ENCODE results near the gene TMEM52.

Gene TMEM52

GRCh38 chr1:1900883-1901640, 18.0 kb downstream of the TMEM52 start:
- Histone ChIP-seq H3K27ac (ENCODE audit: insufficient read depth, low read depth, low read length, poor library complexity, severe bottlenecking) (no peak overlapping the region), H3K27me3 (ENCODE audit: control insufficient read depth, insufficient read depth, low read length, poor library complexity, severe bottlenecking) (no peaks in the 10 kb centered on the region), H3K4me1 (ENCODE audit: control insufficient read depth, insufficient read depth, low read length) (no peaks in the 10 kb centered on the region), H3K36me3 (ENCODE audit: control insufficient read depth, insufficient read depth, low read length) (no peaks in the 10 kb centered on the region), H3K9me3 (ENCODE audit: control insufficient read depth, low read length) (no peaks in the 10 kb centered on the region), H3K4me3 (ENCODE audit: insufficient read depth, low read depth, low read length) (no peak overlapping the region)
- WGBS, 2 experiments: 86 to 88% methylated on average over 14 of the region's 14 CpGs

GRCh38 chr1:1899967-1900327, 19.1 kb downstream of the TMEM52 start:
- Histone ChIP-seq H3K4me3 (ENCODE audit: insufficient read depth, low read depth, low read length) (no peak overlapping the region), H3K27ac (ENCODE audit: insufficient read depth, low read depth, low read length, poor library complexity, severe bottlenecking) (no peak overlapping the region), H3K27me3 (ENCODE audit: control insufficient read depth, insufficient read depth, low read length, poor library complexity, severe bottlenecking) (no peaks in the 10 kb centered on the region), H3K9me3 (ENCODE audit: control insufficient read depth, low read length) (no peaks in the 10 kb centered on the region), H3K4me1 (ENCODE audit: control insufficient read depth, insufficient read depth, low read length) (peaks cover 9% of the 10 kb centered on the region), H3K36me3 (ENCODE audit: control insufficient read depth, insufficient read depth, low read length) (no peaks in the 10 kb centered on the region)
- WGBS, 2 experiments: 90 to 96% methylated on average over 9 of the region's 9 CpGs

- H3K4me3 ChIP-seq (ENCODE audit: insufficient read depth, low read depth, low read length): no peak overlapping the region
- peaks cover 14% of the 10 kb centered on the region for H3K4me1 ChIP-seq (ENCODE audit: control insufficient read depth, insufficient read depth, low read length)
- H3K9me3 ChIP-seq (ENCODE audit: control insufficient read depth, low read length): no peaks in the 10 kb centered on the region
- no peaks in the 10 kb centered on the region for H3K36me3 ChIP-seq (ENCODE audit: control insufficient read depth, insufficient read depth, low read length)
- no peaks in the 10 kb centered on the region for H3K27me3 ChIP-seq (ENCODE audit: control insufficient read depth, insufficient read depth, low read length, poor library complexity, severe bottlenecking)
- H3K27ac ChIP-seq (ENCODE audit: insufficient read depth, low read depth, low read length, poor library complexity, severe bottlenecking): no peak overlapping the region
- 85% methylated on average over 16 of the region's 16 CpGs for WGBS, 2 experiments
These were observed 19.7 kb downstream of the TMEM52 start for GRCh38 chr1:1899266-1899966.

GRCh38 chr1:1898246-1898933, 20.7 kb downstream of the TMEM52 start:
- Histone ChIP-seq H3K4me1 (ENCODE audit: control insufficient read depth, insufficient read depth, low read length) (peaks cover 19% of the 10 kb centered on the region), H3K36me3 (ENCODE audit: control insufficient read depth, insufficient read depth, low read length) (no peaks in the 10 kb centered on the region), H3K9me3 (ENCODE audit: control insufficient read depth, low read length) (no peaks in the 10 kb centered on the region), H3K27ac (ENCODE audit: insufficient read depth, low read depth, low read length, poor library complexity, severe bottlenecking) (no peak overlapping the region), H3K4me3 (ENCODE audit: insufficient read depth, low read depth, low read length) (no peak overlapping the region), H3K27me3 (ENCODE audit: control insufficient read depth, insufficient read depth, low read length, poor library complexity, severe bottlenecking) (no peaks in the 10 kb centered on the region)
- 95 to 97% methylated on average over 6 of the region's 6 CpGs for WGBS, 2 experiments

- Histone ChIP-seq H3K4me1 (ENCODE audit: control insufficient read depth, insufficient read depth, low read length) (peaks cover 29% of the 10 kb centered on the region), H3K36me3 (ENCODE audit: control insufficient read depth, insufficient read depth, low read length) (no peaks in the 10 kb centered on the region), H3K27me3 (ENCODE audit: control insufficient read depth, insufficient read depth, low read length, poor library complexity, severe bottlenecking) (no peaks in the 10 kb centered on the region), H3K27ac (ENCODE audit: insufficient read depth, low read depth, low read length, poor library complexity, severe bottlenecking) (no peak overlapping the region), H3K4me3 (ENCODE audit: insufficient read depth, low read depth, low read length) (no peak overlapping the region), H3K9me3 (ENCODE audit: control insufficient read depth, low read length) (no peaks in the 10 kb centered on the region)
- WGBS, 2 experiments: 93 to 96% methylated on average over 14 of the region's 14 CpGs
These were observed 23.4 kb downstream of the TMEM52 start for GRCh38 chr1:1895456-1896336.

GRCh38 chr1:1895060-1895418, 24.0 kb downstream of the TMEM52 start:
- Histone ChIP-seq H3K36me3 (ENCODE audit: control insufficient read depth, insufficient read depth, low read length) (no peaks in the 10 kb centered on the region), H3K27ac (ENCODE audit: insufficient read depth, low read depth, low read length, poor library complexity, severe bottlenecking) (no peak overlapping the region), H3K27me3 (ENCODE audit: control insufficient read depth, insufficient read depth, low read length, poor library complexity, severe bottlenecking) (no peaks in the 10 kb centered on the region), H3K9me3 (ENCODE audit: control insufficient read depth, low read length) (no peaks in the 10 kb centered on the region), H3K4me1 (ENCODE audit: control insufficient read depth, insufficient read depth, low read length) (peaks cover 29% of the 10 kb centered on the region), H3K4me3 (ENCODE audit: insufficient read depth, low read depth, low read length) (no peak overlapping the region)
- 56 to 59% methylated on average over 10 of the region's 10 CpGs for WGBS, 2 experiments

GRCh38 chr1:1894354-1895059, 24.6 kb downstream of the TMEM52 start:
- Histone ChIP-seq H3K4me3 (ENCODE audit: insufficient read depth, low read depth, low read length) (no peak overlapping the region), H3K36me3 (ENCODE audit: control insufficient read depth, insufficient read depth, low read length) (no peaks in the 10 kb centered on the region), H3K27ac (ENCODE audit: insufficient read depth, low read depth, low read length, poor library complexity, severe bottlenecking) (no peak overlapping the region), H3K27me3 (ENCODE audit: control insufficient read depth, insufficient read depth, low read length, poor library complexity, severe bottlenecking) (no peaks in the 10 kb centered on the region), H3K9me3 (ENCODE audit: control insufficient read depth, low read length) (no peaks in the 10 kb centered on the region), H3K4me1 (ENCODE audit: control insufficient read depth, insufficient read depth, low read length) (peaks cover 29% of the 10 kb centered on the region)
- 49 to 51% methylated on average over 14 of the region's 14 CpGs for WGBS, 2 experiments

GRCh38 chr1:1893997-1894353, 25.1 kb downstream of the TMEM52 start:
- Histone ChIP-seq H3K9me3 (ENCODE audit: control insufficient read depth, low read length) (no peaks in the 10 kb centered on the region), H3K27ac (ENCODE audit: insufficient read depth, low read depth, low read length, poor library complexity, severe bottlenecking) (no peak overlapping the region), H3K4me1 (ENCODE audit: control insufficient read depth, insufficient read depth, low read length) (peaks cover 32% of the 10 kb centered on the region), H3K27me3 (ENCODE audit: control insufficient read depth, insufficient read depth, low read length, poor library complexity, severe bottlenecking) (no peaks in the 10 kb centered on the region), H3K4me3 (ENCODE audit: insufficient read depth, low read depth, low read length) (no peak overlapping the region), H3K36me3 (ENCODE audit: control insufficient read depth, insufficient read depth, low read length) (no peaks in the 10 kb centered on the region)
- 94 to 95% methylated on average over 2 of the region's 2 CpGs for WGBS, 2 experiments

- 93 to 94% methylated on average over 19 of the region's 19 CpGs for WGBS, 2 experiments
- peaks cover 32% of the 10 kb centered on the region for H3K4me1 ChIP-seq (ENCODE audit: control insufficient read depth, insufficient read depth, low read length)
- no peaks in the 10 kb centered on the region for H3K27me3 ChIP-seq (ENCODE audit: control insufficient read depth, insufficient read depth, low read length, poor library complexity, severe bottlenecking)
- H3K4me3 ChIP-seq (ENCODE audit: insufficient read depth, low read depth, low read length): no peak overlapping the region
- H3K36me3 ChIP-seq (ENCODE audit: control insufficient read depth, insufficient read depth, low read length): no peaks in the 10 kb centered on the region
- H3K27ac ChIP-seq (ENCODE audit: insufficient read depth, low read depth, low read length, poor library complexity, severe bottlenecking): no peak overlapping the region
- no peaks in the 10 kb centered on the region for H3K9me3 ChIP-seq (ENCODE audit: control insufficient read depth, low read length)
These were observed 25.6 kb downstream of the TMEM52 start for GRCh38 chr1:1893291-1893985.
